ENCODE data around the gene CORO2B. TPM values are rescaled to one million over a fixed set of nuclear protein-coding genes. Genes with fewer than 3 reads are reported as not detected.

The CORO2B gene
- total RNA-seq, 5 donors from 2014 or later (not counting 1 experiment from before 2014, with no cell fraction given): 0.06 to 0.39 (median 0.09) TPM; not detected in 2

DNA sequence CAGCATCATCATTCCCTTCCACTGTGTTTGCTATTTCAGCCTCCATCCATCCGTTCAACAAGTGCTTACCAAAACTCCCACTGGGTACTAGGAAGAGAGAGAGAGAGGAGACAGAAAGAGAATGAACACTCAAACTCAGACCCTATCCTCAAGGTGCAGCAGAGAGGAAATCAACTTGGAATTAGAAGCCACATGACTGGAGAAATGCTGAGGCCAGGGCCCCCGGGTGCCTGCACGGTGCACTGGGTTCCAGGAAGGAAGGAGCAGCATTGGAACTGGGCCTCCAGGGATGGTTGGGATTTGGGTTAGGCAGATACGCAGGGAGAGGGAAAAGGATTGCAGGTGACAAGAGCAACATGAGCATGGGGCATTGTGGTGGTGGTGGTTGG lies 30.0 kb downstream of the CORO2B start:
- Mint-ChIP-seq H3K4me3 (no peak overlapping the region), H3K4me1 (no peaks in the 10 kb centered on the region), H3K27ac (no peak overlapping the region), H3K36me3 (no peaks in the 10 kb centered on the region), H3K9me3 (no peaks in the 10 kb centered on the region), H3K27me3 (peaks cover 3 to 9% of the 10 kb centered on the region in 2 donors)
- ChIA-PET POLR2A (no interaction called here), CTCF (no interaction called here)
- H3K36me3 ChIP-seq (ENCODE audit: control insufficient read depth in 2 of 2, extremely low read depth in 1 of 2, insufficient read depth in 1 of 2, low read length in 1 of 2): no peaks in the 10 kb centered on the region
- DNase-seq (no peak), ATAC-seq (replicated peaks in 1 of 4) (no peak)
- no peaks in the 10 kb centered on the region for H3K9me3 ChIP-seq
- WGBS (ENCODE audit: insufficient coverage): 91% methylated on average over 2 of the region's 4 CpGs
- no peak overlapping the region for H3K27ac ChIP-seq (ENCODE audit: low read length)
- H3K27me3 ChIP-seq (replicated peaks in 1 of 2; ENCODE audit: control insufficient read depth in 2 of 2, extremely low read depth in 1 of 2, insufficient read depth in 2 of 2, low read length in 1 of 2): no peaks in the 10 kb centered on the region
- H3K4me1 ChIP-seq (ENCODE audit: control insufficient read depth in 1 of 2, extremely low read depth in 1 of 2, insufficient read depth in 2 of 2, low read length in 2 of 2): no peaks in the 10 kb centered on the region
- H3K4me3 ChIP-seq (ENCODE audit: control insufficient read depth in 1 of 2, extremely low read depth in 1 of 2, low read length in 1 of 2): no peak overlapping the region

GRCh38 chr15:68609629-68610028 lies 30.8 kb downstream of the CORO2B start:
- Histone ChIP-seq H3K9me3 (no peaks in the 10 kb centered on the region), H3K4me3 (ENCODE audit: control insufficient read depth in 1 of 2, extremely low read depth in 1 of 2, low read length in 1 of 2) (no peak overlapping the region), H3K36me3 (ENCODE audit: control insufficient read depth in 2 of 2, extremely low read depth in 1 of 2, insufficient read depth in 1 of 2, low read length in 1 of 2) (no peaks in the 10 kb centered on the region), H3K27ac (ENCODE audit: low read length) (no peak overlapping the region), H3K27me3 (replicated peaks in 1 of 2; ENCODE audit: control insufficient read depth in 2 of 2, extremely low read depth in 1 of 2, insufficient read depth in 2 of 2, low read length in 1 of 2) (peaks cover 0 to 3% of the 10 kb centered on the region in 2 experiments), H3K4me1 (ENCODE audit: control insufficient read depth in 1 of 2, extremely low read depth in 1 of 2, insufficient read depth in 2 of 2, low read length in 2 of 2) (no peaks in the 10 kb centered on the region)
- ChIA-PET CTCF (no interaction called here), POLR2A (no interaction called here)
- H3K27ac Mint-ChIP-seq: no peak overlapping the region
- H3K4me1 Mint-ChIP-seq: no peaks in the 10 kb centered on the region
- no peaks in the 10 kb centered on the region for H3K36me3 Mint-ChIP-seq
- peaks cover 4 to 9% of the 10 kb centered on the region in 2 donors for H3K27me3 Mint-ChIP-seq
- H3K4me3 Mint-ChIP-seq: no peak overlapping the region
- no peak for DNase-seq
- no peaks in the 10 kb centered on the region for H3K9me3 Mint-ChIP-seq
- 96% methylated on average over 4 of the region's 7 CpGs for WGBS (ENCODE audit: insufficient coverage)
- no peak for ATAC-seq (replicated peaks in 1 of 4)

DNA sequence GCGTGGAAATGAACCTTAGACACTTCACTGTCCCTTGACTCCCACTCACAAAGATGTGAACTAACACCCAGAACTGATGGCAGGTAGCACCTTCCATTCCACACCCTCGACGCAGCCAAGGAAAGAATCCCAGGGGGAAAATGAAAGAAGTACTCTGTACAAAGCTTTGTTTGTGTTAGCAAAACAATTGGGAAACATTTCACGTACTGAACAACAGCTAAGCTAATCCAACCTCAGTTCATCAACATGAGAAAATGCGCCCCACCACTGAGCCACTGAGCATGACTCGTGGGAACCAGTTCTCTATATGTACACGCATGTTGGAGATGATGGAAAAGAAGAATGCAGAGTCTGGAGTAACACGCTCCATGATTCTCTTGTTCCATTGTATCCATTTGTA lies 32.0 kb downstream of the CORO2B start:
- CTCF ChIA-PET: no interaction called here

GRCh38 chr15:68612503-68612902 lies 33.7 kb downstream of the CORO2B start:
- no peaks in the 10 kb centered on the region for H3K36me3 ChIP-seq (ENCODE audit: control insufficient read depth in 2 of 2, extremely low read depth in 1 of 2, insufficient read depth in 1 of 2, low read length in 1 of 2)
- no peak overlapping the region for H3K4me3 ChIP-seq (ENCODE audit: control insufficient read depth in 1 of 2, extremely low read depth in 1 of 2, low read length in 1 of 2)
- POLR2A ChIA-PET: no interaction called here
- CTCF ChIA-PET: no interaction called here
- H3K9me3 Mint-ChIP-seq: no peaks in the 10 kb centered on the region
- 20% methylated on average over 1 of the region's 3 CpGs for WGBS (ENCODE audit: insufficient coverage)
- H3K27ac ChIP-seq (ENCODE audit: low read length): no peak overlapping the region
- no peaks in the 10 kb centered on the region for H3K9me3 ChIP-seq
- no peak for DNase-seq
- H3K36me3 Mint-ChIP-seq: no peaks in the 10 kb centered on the region
- peaks cover 4 to 9% of the 10 kb centered on the region in 2 donors for H3K27me3 Mint-ChIP-seq
- no peaks in the 10 kb centered on the region for H3K4me1 Mint-ChIP-seq
- no peak for ATAC-seq (replicated peaks in 1 of 4)
- H3K27me3 ChIP-seq (replicated peaks in 1 of 2; ENCODE audit: control insufficient read depth in 2 of 2, extremely low read depth in 1 of 2, insufficient read depth in 2 of 2, low read length in 1 of 2): peaks cover 0 to 9% of the 10 kb centered on the region in 2 experiments
- no peaks in the 10 kb centered on the region for H3K4me1 ChIP-seq (ENCODE audit: control insufficient read depth in 1 of 2, extremely low read depth in 1 of 2, insufficient read depth in 2 of 2, low read length in 2 of 2)
- H3K4me3 Mint-ChIP-seq: no peak overlapping the region
- no peak overlapping the region for H3K27ac Mint-ChIP-seq

More for the DNA sequence above, 32.0 kb downstream of the CORO2B start:
- Histone ChIP-seq H3K36me3 (ENCODE audit: control insufficient read depth in 2 of 2, extremely low read depth in 1 of 2, insufficient read depth in 1 of 2, low read length in 1 of 2) (no peaks in the 10 kb centered on the region), H3K27me3 (replicated peaks in 1 of 2; ENCODE audit: control insufficient read depth in 2 of 2, extremely low read depth in 1 of 2, insufficient read depth in 2 of 2, low read length in 1 of 2) (peaks cover 0 to 9% of the 10 kb centered on the region in 2 experiments), H3K9me3 (no peaks in the 10 kb centered on the region), H3K27ac (ENCODE audit: low read length) (no peak overlapping the region), H3K4me1 (ENCODE audit: control insufficient read depth in 1 of 2, extremely low read depth in 1 of 2, insufficient read depth in 2 of 2, low read length in 2 of 2) (no peaks in the 10 kb centered on the region), H3K4me3 (ENCODE audit: control insufficient read depth in 1 of 2, extremely low read depth in 1 of 2, low read length in 1 of 2) (no peak overlapping the region)
- no peaks in the 10 kb centered on the region for H3K9me3 Mint-ChIP-seq
- ATAC-seq (replicated peaks in 1 of 4) (no peak), DNase-seq (no peak)
- H3K4me1 Mint-ChIP-seq: no peaks in the 10 kb centered on the region
- peaks cover 4 to 9% of the 10 kb centered on the region in 2 donors for H3K27me3 Mint-ChIP-seq
- 80% methylated on average over 1 of the region's 8 CpGs for WGBS (ENCODE audit: insufficient coverage)
- H3K27ac Mint-ChIP-seq: no peak overlapping the region
- H3K36me3 Mint-ChIP-seq: no peaks in the 10 kb centered on the region
- POLR2A ChIA-PET: no interaction called here
- no peak overlapping the region for H3K4me3 Mint-ChIP-seq

DNA sequence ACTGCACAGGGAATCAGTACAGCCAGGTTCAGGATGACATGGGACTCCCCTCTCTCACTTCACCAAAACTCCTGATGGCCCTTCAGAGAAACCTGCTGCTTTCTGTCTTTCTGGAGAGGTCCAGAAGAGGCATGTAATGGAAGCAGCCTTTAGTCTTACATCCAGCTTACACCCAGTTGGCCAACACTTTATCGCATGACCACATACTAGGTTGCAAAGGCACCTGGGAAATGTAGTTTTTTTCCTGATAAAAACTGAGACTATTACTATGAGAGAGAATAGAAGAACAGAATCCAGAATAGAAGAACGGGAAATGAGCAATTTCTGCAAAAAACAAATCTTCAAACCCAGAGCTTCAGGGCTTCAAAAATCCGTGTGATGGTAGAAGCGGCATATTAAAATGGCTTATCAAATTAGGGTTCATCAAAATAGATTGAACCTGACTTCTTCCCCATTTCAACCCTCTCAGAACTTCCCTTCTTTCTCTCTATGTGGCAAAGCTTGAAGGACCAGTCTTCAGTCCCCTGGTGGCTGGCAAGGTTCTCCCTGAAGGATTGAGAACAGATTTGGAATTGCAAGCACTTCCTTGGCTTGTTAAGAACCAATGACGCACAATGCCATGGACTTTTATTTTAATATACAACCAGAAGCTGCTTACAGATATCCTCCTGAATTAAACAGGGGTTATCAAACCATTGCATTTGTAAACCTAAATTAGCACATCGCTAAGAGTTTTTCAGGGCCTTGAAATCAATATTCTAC lies 34.4 kb downstream of the CORO2B start:
- WGBS (ENCODE audit: insufficient coverage): 86% methylated on average over 1 of the region's 6 CpGs
- no peak for DNase-seq
- Mint-ChIP-seq H3K27me3 (peaks cover 4 to 9% of the 10 kb centered on the region in 2 donors), H3K9me3 (no peaks in the 10 kb centered on the region), H3K27ac (no peak overlapping the region), H3K4me3 (no peak overlapping the region), H3K36me3 (no peaks in the 10 kb centered on the region), H3K4me1 (no peaks in the 10 kb centered on the region)
- Histone ChIP-seq H3K36me3 (ENCODE audit: control insufficient read depth in 2 of 2, extremely low read depth in 1 of 2, insufficient read depth in 1 of 2, low read length in 1 of 2) (no peaks in the 10 kb centered on the region), H3K27me3 (replicated peaks in 1 of 2; ENCODE audit: control insufficient read depth in 2 of 2, extremely low read depth in 1 of 2, insufficient read depth in 2 of 2, low read length in 1 of 2) (peaks cover 0 to 9% of the 10 kb centered on the region in 2 experiments), H3K4me1 (ENCODE audit: control insufficient read depth in 1 of 2, extremely low read depth in 1 of 2, insufficient read depth in 2 of 2, low read length in 2 of 2) (no peaks in the 10 kb centered on the region), H3K27ac (ENCODE audit: low read length) (no peak overlapping the region), H3K4me3 (ENCODE audit: control insufficient read depth in 1 of 2, extremely low read depth in 1 of 2, low read length in 1 of 2) (no peak overlapping the region), H3K9me3 (no peaks in the 10 kb centered on the region)
- ATAC-seq (replicated peaks in 1 of 4): no peak
- ChIA-PET POLR2A (no interaction called here), CTCF (no interaction called here)

DNA sequence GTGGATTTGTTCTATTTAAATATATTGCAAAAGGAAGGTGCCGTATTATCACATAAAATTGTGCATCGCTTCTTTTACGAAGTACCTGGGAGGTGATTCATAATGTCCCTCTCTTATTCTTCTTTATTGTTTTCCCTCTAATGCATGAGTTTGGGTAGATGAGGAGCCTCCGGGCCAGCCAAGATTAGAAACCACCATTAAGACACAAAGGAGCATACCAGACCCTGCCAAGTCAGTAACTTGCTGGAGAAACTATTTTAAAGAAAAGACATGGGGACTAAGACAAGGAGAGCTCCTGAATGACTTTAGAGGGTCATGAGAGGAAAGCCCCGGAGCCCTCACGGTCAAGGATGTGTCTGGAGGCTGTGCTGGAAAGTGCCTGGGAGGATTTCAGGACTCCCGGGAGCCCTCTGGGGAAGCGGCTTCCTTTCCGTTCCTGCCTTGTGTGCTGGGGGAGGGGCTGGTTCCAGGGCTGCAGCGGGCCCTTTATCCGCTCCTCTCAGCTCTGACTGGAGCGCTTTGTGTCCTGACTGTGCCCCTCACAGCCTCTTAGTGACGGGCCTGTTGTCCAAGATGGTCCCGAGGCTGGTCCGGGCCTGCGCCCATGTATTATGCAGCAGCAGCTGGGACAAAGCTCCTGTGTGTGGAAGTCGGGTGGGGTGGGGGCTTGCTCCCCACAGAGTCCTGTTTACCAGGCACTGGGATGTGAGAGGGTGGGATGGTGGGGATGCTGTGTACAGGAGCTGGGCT lies 35.7 kb downstream of the CORO2B start:
- 95% methylated on average over 13 of the region's 17 CpGs for WGBS (ENCODE audit: insufficient coverage)
- Mint-ChIP-seq H3K9me3 (no peaks in the 10 kb centered on the region), H3K27me3 (peaks cover 2 to 3% of the 10 kb centered on the region in 2 donors), H3K4me1 (no peaks in the 10 kb centered on the region), H3K4me3 (no peak overlapping the region), H3K27ac (no peak overlapping the region), H3K36me3 (no peaks in the 10 kb centered on the region)
- Histone ChIP-seq H3K27me3 (replicated peaks in 1 of 2; ENCODE audit: control insufficient read depth in 2 of 2, extremely low read depth in 1 of 2, insufficient read depth in 2 of 2, low read length in 1 of 2) (peaks cover 0 to 9% of the 10 kb centered on the region in 2 experiments), H3K9me3 (no peaks in the 10 kb centered on the region), H3K27ac (ENCODE audit: low read length) (no peak overlapping the region), H3K36me3 (ENCODE audit: control insufficient read depth in 2 of 2, extremely low read depth in 1 of 2, insufficient read depth in 1 of 2, low read length in 1 of 2) (no peaks in the 10 kb centered on the region), H3K4me1 (ENCODE audit: control insufficient read depth in 1 of 2, extremely low read depth in 1 of 2, insufficient read depth in 2 of 2, low read length in 2 of 2) (no peaks in the 10 kb centered on the region), H3K4me3 (ENCODE audit: control insufficient read depth in 1 of 2, extremely low read depth in 1 of 2, low read length in 1 of 2) (no peak overlapping the region)
- ChIA-PET POLR2A (no interaction called here), CTCF (no interaction called here)
- no peak for DNase-seq
- ATAC-seq (replicated peaks in 1 of 4): no peak
